ENCODE results near the gene ALDH1L1.

- TF ChIP-seq CTCF (conservative IDR thresholded peaks at IDR 0.05) (no peak), EZH2 (IDR thresholded peaks at IDR 0.05; ENCODE audit: low read depth) (no peak)
Measured at GRCh38 chr3:126083511-126083912, 96.9 kb downstream of the ALDH1L1 start.
